DOHH2 (cell line): Measurements from ENCODE around the gene SAV1.

ENCODE experiments used
- H3F3A ChIP-seq: fragments of 200-600 bp; sonication (generic), shearing (Covaris generic); 2 replicates; pipeline ENCODE4 v1.6.0; 2016; ENCODE audit warnings: antibody characterized with exemption, mild to moderate bottlenecking; ENCODE audit not compliant: control insufficient read depth, insufficient read depth
- H3K27ac ChIP-seq: fragments of 200-600 bp; sonication (generic); 2 replicates; pipeline ENCODE4 v1.5.1; 2014; ENCODE audit warnings: low read depth, mild to moderate bottlenecking, low read length, moderate library complexity
- H3K27me3 ChIP-seq: fragments of 200-600 bp; sonication (generic); 2 replicates; pipeline ENCODE4 v1.6.1; 2014; ENCODE audit warnings: mild to moderate bottlenecking, low read length, mixed read lengths; ENCODE audit not compliant: control insufficient read depth
- H3K36me3 ChIP-seq: fragments of 200-600 bp; sonication (generic); 2 replicates; pipeline ENCODE4 v1.6.1; 2014; ENCODE audit warnings: mild to moderate bottlenecking, low read length, moderate library complexity, mixed read lengths; ENCODE audit not compliant: control insufficient read depth
- H3K4me1 ChIP-seq: fragments of 200-600 bp; sonication (generic); 2 replicates; pipeline ENCODE4 v1.6.1; 2014; ENCODE audit warnings: mild to moderate bottlenecking, low read length, mixed read lengths; ENCODE audit not compliant: control insufficient read depth
- H3K4me2 ChIP-seq: fragments of 200-600 bp; sonication (generic); 2 replicates; pipeline ENCODE4 v1.6.0; 2014; ENCODE audit warnings: mild to moderate bottlenecking, low read length, moderate library complexity
- H3K4me3 ChIP-seq: fragments of 200-600 bp; sonication (generic); 2 replicates; pipeline ENCODE4 v1.5.1; 2014; ENCODE audit warnings: mild to moderate bottlenecking, low read length, mixed read lengths
- H3K79me2 ChIP-seq: fragments of 200-600 bp; sonication (generic); 2 replicates; pipeline ENCODE4 v1.6.1; 2014; ENCODE audit warnings: mild to moderate bottlenecking, low read length, mixed read lengths; ENCODE audit not compliant: control insufficient read depth
- H3K9me2 ChIP-seq: fragments of 200-600 bp; sonication (generic); replicated peaks from 2 replicates; pipeline ENCODE4 v1.6.1; 2014; ENCODE audit warnings: mild to moderate bottlenecking, low read length, mixed read lengths; ENCODE audit not compliant: control insufficient read depth
- H3K9me3 ChIP-seq: fragments of 200-600 bp; sonication (generic); 2 replicates; pipeline ENCODE4 v1.6.1; 2014; ENCODE audit warnings: antibody characterized with exemption, low read length, mixed read lengths; ENCODE audit not compliant: control insufficient read depth, insufficient read depth
- H4K20me1 ChIP-seq: fragments of 200-600 bp; sonication (generic); 2 replicates; pipeline ENCODE4 v1.6.0; 2014; ENCODE audit warnings: low read depth, mild to moderate bottlenecking, antibody characterized with exemption, low read length, moderate library complexity; ENCODE audit not compliant: control insufficient read depth, insufficient read depth
- EZH2phosphoT487 ChIP-seq: fragments of 200-600 bp; sonication (generic); IDR thresholded peaks from 2 replicates; pipeline ENCODE4 v1.6.1; 2017; ENCODE audit warnings: borderline replicate concordance, mild to moderate bottlenecking, antibody characterized with exemption, low read length, moderate library complexity, mixed read lengths
- TF ChIP-seq, protein P1 (sequence below): fragments of 200-600 bp; sonication (generic); IDR thresholded peaks from one replicate; pipeline ENCODE4 v1.5.1; 2014; ENCODE audit warnings: antibody characterized with exemption, mild to moderate bottlenecking, low read depth, low read length; ENCODE audit not compliant: poor library complexity, severe bottlenecking

The SAV1 gene

DNA sequence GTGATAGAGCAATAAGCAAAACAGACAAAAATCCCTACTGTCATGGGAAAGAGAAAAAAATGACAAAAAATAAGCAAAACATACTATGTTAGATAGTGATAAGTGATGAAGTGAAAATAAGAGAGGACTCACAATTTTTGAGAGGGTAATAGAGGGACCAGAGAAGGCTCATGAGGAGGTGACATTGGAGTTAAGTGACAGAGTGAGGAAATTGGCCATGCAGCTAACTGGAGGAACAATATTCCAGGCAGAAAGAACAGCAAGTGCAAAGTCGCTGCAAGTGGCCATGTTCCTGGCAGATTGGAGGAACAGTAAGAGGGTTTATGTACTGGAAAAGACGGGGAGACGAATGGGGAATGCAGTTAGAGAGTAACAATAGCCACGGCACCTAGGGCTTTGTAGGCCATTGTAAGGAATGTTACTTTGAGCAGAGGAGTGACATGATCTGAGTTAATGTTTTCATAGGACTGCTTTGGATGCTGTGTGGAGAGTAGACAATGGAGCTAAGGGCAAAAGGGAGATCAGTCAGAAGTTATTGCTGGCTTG, 1.4 kb upstream of the SAV1 start:
- Histone ChIP-seq H3K9me3 (no peaks in the 10 kb centered on the region), H3K27ac (no peak overlapping the region), H3K4me2 (peak overlapping the region; percentile 80)

DNA sequence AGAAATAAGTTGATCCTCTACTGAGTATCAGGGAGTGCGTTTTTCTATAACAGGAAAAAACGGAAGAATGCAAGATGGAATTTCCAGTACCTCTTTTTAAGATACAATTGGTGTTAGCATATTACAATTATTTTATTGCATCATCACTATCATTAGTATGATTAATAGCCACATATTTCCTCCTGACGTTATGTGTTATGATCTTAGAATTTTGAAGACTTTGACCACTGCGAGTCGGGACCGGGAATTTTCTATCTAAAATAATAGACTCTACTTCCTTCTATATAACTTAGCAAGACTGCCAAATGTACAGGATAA, 679 bp upstream of the SAV1 start:
- peak overlapping the region; percentile 24; the same call in 1 of the 2 replicates for H3K27ac ChIP-seq
- peaks cover 34% of the 10 kb centered on the region for H3K79me2 ChIP-seq
- peak overlapping the region; percentile 86 for H3K4me3 ChIP-seq
- H3K4me2 ChIP-seq, result peak overlapping the region; percentile 80
- peaks cover 11% of the 10 kb centered on the region for H3K36me3 ChIP-seq
- H3F3A ChIP-seq, result peaks cover 9% of the 10 kb centered on the region; the same call in 1 of the 2 replicates
- TF ChIP-seq, protein P1, sequence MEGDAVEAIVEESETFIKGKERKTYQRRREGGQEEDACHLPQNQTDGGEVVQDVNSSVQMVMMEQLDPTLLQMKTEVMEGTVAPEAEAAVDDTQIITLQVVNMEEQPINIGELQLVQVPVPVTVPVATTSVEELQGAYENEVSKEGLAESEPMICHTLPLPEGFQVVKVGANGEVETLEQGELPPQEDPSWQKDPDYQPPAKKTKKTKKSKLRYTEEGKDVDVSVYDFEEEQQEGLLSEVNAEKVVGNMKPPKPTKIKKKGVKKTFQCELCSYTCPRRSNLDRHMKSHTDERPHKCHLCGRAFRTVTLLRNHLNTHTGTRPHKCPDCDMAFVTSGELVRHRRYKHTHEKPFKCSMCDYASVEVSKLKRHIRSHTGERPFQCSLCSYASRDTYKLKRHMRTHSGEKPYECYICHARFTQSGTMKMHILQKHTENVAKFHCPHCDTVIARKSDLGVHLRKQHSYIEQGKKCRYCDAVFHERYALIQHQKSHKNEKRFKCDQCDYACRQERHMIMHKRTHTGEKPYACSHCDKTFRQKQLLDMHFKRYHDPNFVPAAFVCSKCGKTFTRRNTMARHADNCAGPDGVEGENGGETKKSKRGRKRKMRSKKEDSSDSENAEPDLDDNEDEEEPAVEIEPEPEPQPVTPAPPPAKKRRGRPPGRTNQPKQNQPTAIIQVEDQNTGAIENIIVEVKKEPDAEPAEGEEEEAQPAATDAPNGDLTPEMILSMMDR, result no peak
- no peak for TF ChIP-seq EZH2phosphoT487
- peaks cover 43% of the 10 kb centered on the region for H3K4me1 ChIP-seq
- no peaks in the 10 kb centered on the region for H3K9me2 ChIP-seq
- H4K20me1 ChIP-seq, result no peaks in the 10 kb centered on the region
- no peaks in the 10 kb centered on the region for H3K9me3 ChIP-seq
- H3K27me3 ChIP-seq, result no peaks in the 10 kb centered on the region

More for the DNA sequence above, 1.4 kb upstream of the SAV1 start:
- peaks cover 31% of the 10 kb centered on the region for H3K79me2 ChIP-seq
- H4K20me1 ChIP-seq, result no peaks in the 10 kb centered on the region
- no peaks in the 10 kb centered on the region for H3K9me2 ChIP-seq
- no peak overlapping the region for H3K4me3 ChIP-seq
- no peaks in the 10 kb centered on the region for H3K27me3 ChIP-seq
- peaks cover 9% of the 10 kb centered on the region; the same call in 1 of the 2 replicates for H3F3A ChIP-seq
- no peak for TF ChIP-seq EZH2phosphoT487
- TF ChIP-seq, protein P1, result no peak
- H3K36me3 ChIP-seq, result peaks cover 8% of the 10 kb centered on the region
- H3K4me1 ChIP-seq, result peaks cover 43% of the 10 kb centered on the region

DNA sequence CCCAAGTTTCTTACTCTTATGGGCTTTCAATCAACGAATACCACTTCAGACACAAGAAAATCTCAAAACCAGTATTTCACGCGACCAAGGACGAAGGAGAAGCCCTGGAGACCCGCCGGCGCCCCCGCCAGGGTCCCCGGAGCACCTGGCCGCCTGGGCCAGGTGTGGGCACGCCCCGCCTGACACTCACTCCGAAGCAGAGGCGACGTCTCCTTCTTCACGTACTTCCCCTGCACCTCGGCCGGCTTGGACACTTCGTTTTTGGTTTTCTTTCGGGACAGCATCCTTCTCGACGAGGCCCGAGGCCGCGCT, 466 bp downstream of the SAV1 start:
- peaks cover 13% of the 10 kb centered on the region for H3K36me3 ChIP-seq
- peak overlapping the region; percentile 24 for H3K27ac ChIP-seq
- TF ChIP-seq, protein P1, result peak; percentile 23
- no peak for TF ChIP-seq EZH2phosphoT487
- peaks cover 43% of the 10 kb centered on the region for H3K4me1 ChIP-seq
- peaks cover 9% of the 10 kb centered on the region; the same call in 1 of the 2 replicates for H3F3A ChIP-seq
- no peaks in the 10 kb centered on the region for H3K27me3 ChIP-seq
- no peaks in the 10 kb centered on the region for H3K9me2 ChIP-seq
- no peaks in the 10 kb centered on the region for H3K9me3 ChIP-seq
- H3K4me2 ChIP-seq, result peak overlapping the region; percentile 80
- H4K20me1 ChIP-seq, result no peaks in the 10 kb centered on the region
- H3K4me3 ChIP-seq, result peak overlapping the region; percentile 86
- peaks cover 36% of the 10 kb centered on the region for H3K79me2 ChIP-seq
